GM21576 (cell line): Measurements from ENCODE around the gene CSTF3.
"Not testable (repeated sequence)": the region's sequence is repeated elsewhere in the genome, so short reads cannot be mapped to it uniquely, and the experiment has no call there.

Experiments used
- ATAC-seq: cut with Tn5 transposase; IDR thresholded peaks from one replicate; pipeline ENCODE4 v1.9.1; 2021; ENCODE audit warnings: mild to moderate bottlenecking, moderate library complexity; ENCODE audit not compliant: unreplicated experiment

CSTF3 gene

GRCh38 chr11:33094157-33094556, 67.1 kb downstream of the CSTF3 start:
- ATAC-seq = no peak

- ATAC-seq = no peak
These were observed 71.5 kb downstream of the CSTF3 start for GRCh38 chr11:33089776-33090175.

- no peak for ATAC-seq
These were observed 75.3 kb downstream of the CSTF3 start for GRCh38 chr11:33086017-33086416.

GRCh38 chr11:33083918-33084317, 77.4 kb downstream of the CSTF3 start:
- ATAC-seq = no peak

- ATAC-seq = no peak
These were observed 88.8 kb downstream of the CSTF3 start for GRCh38 chr11:33072465-33072864.

DNA sequence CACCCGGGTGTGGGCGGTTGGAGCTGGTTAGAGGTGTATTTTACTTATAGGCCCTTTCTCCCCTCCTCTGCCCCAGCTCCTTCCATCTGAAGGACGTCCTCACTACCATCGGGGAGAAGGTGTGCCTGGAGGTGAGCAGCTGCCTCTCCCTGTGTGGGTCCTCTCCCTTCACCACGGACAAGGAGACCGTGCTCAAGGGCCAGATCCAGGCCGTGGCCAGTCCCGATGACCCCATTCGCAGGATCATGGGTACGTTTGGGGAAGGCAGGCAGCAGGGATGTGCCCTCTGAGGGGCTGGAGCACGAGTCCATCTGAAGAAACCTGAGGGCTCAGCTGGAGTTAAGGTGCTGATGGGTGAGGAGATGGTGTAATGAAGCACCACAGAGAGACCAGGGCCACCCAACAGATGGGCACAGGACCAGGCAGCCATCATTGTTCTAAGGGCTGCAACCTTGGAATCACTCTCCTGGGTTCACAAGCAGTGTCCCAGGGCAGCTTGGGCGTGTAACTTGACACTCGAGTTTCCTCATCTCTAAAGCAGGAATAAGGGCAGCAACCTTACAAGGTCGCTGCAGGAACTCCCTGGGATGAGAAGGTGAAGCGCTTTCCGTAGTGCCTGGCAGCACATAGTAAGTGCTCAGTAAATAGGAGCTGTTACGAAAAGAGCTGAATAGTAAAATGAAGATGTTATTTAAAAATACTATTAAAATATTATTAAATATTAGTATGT, 92.5 kb downstream of the CSTF3 start:
- no peak for ATAC-seq

GRCh38 chr11:33067294-33067693, 94.0 kb downstream of the CSTF3 start:
- no peak for ATAC-seq

- peak; percentile 58 for ATAC-seq
These were observed 95.7 kb downstream of the CSTF3 start for GRCh38 chr11:33065445-33066178.

GRCh38 chr11:33064866-33065265, 96.4 kb downstream of the CSTF3 start:
- ATAC-seq = no peak

- no peak for ATAC-seq
These were observed 97.1 kb downstream of the CSTF3 start for GRCh38 chr11:33064033-33064825.

DNA sequence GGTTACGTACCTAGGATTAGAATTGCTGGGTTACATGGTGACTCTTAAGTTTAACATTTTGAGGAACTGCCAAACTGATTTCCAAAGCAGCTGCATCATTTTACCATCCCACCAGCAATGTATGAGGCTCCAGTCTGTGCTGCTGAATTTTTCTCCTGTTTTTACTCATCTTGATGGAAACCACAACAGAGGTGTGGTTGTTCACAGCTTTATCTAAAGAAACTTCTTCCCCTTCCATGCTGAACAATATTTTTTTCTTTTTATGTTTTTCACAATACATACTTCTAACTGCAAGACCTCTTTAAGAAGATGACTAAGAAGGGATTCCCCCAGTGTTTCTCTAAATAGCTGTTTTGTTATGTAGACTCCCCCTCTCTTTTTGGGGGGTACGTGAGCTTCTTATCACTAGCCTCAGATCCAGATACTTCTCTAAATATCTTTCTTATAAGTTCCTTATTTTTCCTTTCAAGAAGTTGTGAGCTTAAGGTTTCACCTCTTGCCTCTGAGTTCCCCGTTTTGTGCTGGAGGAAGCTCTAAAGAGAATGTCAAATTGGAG, 97.9 kb downstream of the CSTF3 start:
- peak; percentile 43 for ATAC-seq

GRCh38 chr11:33062137-33062536, 99.1 kb downstream of the CSTF3 start:
- no peak for ATAC-seq

GRCh38 chr11:33060271-33060670, 101.0 kb downstream of the CSTF3 start:
- no peak for ATAC-seq

DNA sequence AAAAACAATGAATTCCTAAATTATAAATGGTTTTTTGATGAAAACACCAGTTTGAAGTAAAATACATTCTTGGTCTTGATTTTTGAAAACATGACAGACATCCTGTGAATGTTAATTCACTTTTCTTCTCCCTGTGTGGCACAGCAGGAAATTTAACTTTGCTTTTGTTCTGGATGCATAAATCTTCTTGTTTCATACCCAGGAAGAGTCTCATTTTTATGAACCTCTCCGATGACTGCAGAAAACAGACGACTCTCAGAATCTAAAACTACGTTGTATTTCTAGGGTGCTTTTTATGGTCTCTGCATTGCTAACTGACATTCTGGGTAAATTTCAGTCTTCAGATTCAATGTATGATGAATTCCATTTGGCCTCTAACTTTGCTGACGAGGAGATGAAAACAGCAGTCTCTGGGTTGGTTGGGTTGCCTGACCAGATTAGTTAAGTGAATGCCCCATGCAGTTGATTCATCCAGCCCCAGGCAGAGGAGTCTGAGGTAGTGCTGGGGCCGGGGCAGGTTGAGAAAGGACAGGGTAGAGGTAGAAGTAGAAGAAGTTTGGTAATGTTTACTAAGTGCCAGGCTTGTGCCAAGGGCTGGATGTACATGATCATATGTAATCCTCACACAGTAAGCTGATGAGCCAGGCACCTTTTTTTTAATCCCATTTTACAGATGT, 101.8 kb downstream of the CSTF3 start:
- no peak for ATAC-seq

- ATAC-seq = no peak
These were observed 104.0 kb downstream of the CSTF3 start for GRCh38 chr11:33057284-33057683.

DNA sequence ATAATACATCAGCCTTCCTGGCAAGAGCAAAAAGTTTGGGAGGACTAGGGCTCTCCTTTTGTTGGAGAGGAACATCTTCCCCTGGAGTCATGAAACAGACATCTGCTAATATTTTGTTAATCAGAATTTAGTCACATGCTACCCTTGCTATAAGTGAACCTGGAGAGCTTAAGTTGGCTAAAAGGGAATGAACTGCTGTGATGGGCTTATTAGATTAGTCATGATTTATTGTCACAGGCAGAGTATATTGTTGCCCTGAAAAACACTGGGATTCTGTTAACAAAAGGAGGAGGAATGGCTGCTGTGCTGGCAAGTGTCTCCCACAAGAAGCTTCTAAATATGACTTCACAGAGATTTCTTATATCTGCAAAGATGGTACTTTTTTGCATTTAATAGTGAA, 105.9 kb downstream of the CSTF3 start:
- ATAC-seq = no peak

- ATAC-seq = no peak
These were observed 109.0 kb downstream of the CSTF3 start for GRCh38 chr11:33052231-33052630.

DNA sequence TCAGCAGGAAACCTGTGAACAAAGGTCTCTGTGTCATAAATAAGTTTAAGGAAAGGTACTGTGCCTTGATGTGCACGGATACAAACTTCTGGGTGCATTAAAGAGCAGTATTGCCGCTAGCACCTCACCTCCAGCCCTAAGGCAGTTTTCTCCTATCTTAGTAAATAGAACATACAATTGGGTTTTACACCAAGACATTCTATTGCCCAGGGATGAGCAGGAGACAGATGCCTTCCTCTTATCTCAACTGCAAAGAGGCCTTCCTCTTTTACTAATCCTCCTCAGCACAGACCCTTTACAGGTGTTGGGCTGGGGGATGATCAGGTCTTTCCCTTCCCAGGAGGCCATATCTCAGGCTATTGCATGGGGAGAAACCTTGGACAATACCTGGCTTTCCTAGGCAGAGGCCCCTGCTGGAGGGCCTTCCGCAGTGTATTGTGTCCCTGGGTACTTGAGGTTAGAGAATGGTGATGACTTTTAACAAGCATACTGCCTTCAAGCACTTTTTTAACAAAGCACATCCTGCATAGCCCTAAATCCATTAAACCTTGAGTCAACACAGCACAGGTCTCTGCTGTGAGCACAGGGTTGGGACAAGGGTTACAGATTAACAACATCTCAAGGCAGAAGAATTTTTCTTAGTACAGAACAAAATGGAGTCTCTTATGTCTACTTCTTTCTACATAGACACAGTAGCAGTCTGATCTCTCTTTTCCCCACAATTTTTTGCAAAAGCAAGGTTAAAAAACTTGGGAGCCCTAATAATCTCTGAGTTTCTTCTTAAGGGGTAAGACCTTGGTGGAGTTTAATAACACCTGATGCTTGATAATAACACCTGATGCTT, 111.5 kb downstream of the CSTF3 start:
- ATAC-seq = not testable (repeated sequence)

DNA sequence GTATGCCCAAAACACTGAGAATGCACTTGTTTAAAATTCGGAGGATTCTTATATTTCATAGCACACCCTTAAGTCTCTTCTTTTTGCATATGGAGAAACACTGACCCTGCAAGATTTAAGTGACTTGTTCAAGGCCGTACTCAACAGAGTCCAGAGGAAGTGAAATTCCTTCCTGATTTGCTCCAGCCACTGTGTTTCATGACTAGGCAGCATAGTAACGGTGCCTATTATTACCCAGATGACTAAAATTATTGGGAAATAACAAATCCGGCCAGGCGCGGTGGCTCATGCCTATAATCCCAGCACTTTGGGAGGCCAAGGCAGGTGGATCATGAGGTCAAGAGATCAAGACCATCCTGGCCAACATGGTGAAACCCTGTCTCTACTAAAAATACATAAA, 112.6 kb downstream of the CSTF3 start:
- not testable (repeated sequence) for ATAC-seq
